Ovary (tissue), 3 donors: ENCODE measurements around the gene SPATA12.

Experiments
- EP300 ChIP-seq: sonication (generic); formaldehyde crosslinking; IDR thresholded peaks from one replicate; pipeline ENCODE4 v1.6.1; 2017; ENCODE audit warnings: antibody characterized with exemption
- POLR2A ChIP-seq: fragments of 450-650 bp; IDR thresholded peaks from one replicate; pipeline ENCODE4 v1.6.1; 2017; ENCODE audit warnings: antibody characterized with exemption, mild to moderate bottlenecking, moderate library complexity
- TF ChIP-seq, protein P1 (sequence below), 3 donors: fragments of 450-650 bp in 2 of 3; fragments of 200-600 bp in 1 of 3; IDR thresholded peaks; one replicate each; pipeline versions ENCODE4 v1.5.1 to v1.8.0; 2016 to 2022; ENCODE audit warnings: antibody characterized with exemption in 3 of 3, mild to moderate bottlenecking in 1 of 3
- donor health status: DM: no; HTN: no; CAD: no.

DNA sequence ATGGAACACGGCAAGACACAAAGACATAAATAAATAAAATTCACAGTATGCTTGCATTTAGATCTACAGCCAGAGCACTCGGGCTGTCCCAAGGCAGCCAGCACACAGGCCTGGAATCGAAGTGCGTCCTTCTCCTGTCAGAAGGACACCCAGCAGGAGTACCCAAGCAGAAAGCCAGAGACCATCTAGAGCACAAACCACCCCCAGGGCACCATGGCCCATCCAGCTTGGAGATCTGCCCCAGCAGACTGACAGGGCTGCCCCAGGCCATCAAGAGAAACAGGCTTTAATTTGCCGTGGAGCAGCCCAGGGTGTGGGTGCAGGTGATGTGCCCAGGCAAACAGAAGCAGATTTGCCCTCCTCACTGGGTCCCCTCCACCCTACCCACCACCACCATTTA, 7.8 kb upstream of the SPATA12 start:
- TF ChIP-seq, protein P1, sequence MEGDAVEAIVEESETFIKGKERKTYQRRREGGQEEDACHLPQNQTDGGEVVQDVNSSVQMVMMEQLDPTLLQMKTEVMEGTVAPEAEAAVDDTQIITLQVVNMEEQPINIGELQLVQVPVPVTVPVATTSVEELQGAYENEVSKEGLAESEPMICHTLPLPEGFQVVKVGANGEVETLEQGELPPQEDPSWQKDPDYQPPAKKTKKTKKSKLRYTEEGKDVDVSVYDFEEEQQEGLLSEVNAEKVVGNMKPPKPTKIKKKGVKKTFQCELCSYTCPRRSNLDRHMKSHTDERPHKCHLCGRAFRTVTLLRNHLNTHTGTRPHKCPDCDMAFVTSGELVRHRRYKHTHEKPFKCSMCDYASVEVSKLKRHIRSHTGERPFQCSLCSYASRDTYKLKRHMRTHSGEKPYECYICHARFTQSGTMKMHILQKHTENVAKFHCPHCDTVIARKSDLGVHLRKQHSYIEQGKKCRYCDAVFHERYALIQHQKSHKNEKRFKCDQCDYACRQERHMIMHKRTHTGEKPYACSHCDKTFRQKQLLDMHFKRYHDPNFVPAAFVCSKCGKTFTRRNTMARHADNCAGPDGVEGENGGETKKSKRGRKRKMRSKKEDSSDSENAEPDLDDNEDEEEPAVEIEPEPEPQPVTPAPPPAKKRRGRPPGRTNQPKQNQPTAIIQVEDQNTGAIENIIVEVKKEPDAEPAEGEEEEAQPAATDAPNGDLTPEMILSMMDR (IDR thresholded peaks at IDR 0.05) = no peak
- no peak for TF ChIP-seq POLR2A
- TF ChIP-seq EP300 = no peak
